Measurements from ENCODE around the gene FILIP1L.

- no peak for TF ChIP-seq CTCF (conservative IDR thresholded peaks at IDR 0.05; ENCODE audit: low read depth, low read length)
- no peak for TF ChIP-seq EZH2 (IDR thresholded peaks at IDR 0.05; ENCODE audit: borderline replicate concordance, low read depth, low read length, poor library complexity, severe bottlenecking)
These were observed 41.8 kb downstream of the FILIP1L start for GRCh38 chr3:100072326-100073048.
